ENCODE results near the gene ADIPOR1.
"Not testable (repeated sequence)": the region's sequence is repeated elsewhere in the genome, so short reads cannot be mapped to it uniquely, and the experiment has no call there.

DNA sequence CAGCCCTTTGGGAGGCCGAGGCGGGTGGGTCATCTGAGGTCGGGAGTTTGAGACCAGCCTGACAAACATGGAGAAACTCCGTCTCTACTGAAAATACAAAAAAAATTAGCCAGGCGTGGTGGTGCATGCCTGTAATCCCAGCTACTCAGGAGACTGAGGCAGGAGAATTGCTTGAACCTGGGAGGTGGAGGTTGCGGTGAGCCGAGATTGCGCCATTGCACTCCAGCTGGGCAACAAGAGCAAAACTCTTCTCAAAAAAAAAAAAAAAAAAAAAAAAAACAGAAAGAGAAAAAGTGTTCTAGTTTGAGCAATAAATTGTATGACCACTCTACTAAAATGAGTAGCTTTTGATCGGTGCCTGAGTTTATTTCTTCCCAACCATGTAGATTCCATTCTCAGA lies 28.0 kb upstream of the ADIPOR1 start:
- TF ChIP-seq, protein P1, sequence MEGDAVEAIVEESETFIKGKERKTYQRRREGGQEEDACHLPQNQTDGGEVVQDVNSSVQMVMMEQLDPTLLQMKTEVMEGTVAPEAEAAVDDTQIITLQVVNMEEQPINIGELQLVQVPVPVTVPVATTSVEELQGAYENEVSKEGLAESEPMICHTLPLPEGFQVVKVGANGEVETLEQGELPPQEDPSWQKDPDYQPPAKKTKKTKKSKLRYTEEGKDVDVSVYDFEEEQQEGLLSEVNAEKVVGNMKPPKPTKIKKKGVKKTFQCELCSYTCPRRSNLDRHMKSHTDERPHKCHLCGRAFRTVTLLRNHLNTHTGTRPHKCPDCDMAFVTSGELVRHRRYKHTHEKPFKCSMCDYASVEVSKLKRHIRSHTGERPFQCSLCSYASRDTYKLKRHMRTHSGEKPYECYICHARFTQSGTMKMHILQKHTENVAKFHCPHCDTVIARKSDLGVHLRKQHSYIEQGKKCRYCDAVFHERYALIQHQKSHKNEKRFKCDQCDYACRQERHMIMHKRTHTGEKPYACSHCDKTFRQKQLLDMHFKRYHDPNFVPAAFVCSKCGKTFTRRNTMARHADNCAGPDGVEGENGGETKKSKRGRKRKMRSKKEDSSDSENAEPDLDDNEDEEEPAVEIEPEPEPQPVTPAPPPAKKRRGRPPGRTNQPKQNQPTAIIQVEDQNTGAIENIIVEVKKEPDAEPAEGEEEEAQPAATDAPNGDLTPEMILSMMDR (IDR thresholded peaks at IDR 0.05; ENCODE audit: low read depth, low read length, poor library complexity, severe bottlenecking): not testable (repeated sequence)
- TF ChIP-seq EZH2phosphoT487 (IDR thresholded peaks at IDR 0.05; ENCODE audit: borderline replicate concordance, low read length): not testable (repeated sequence)

All from DOHH2 (cell line).